WTC11 (cell line): ENCODE results near the gene GLT1D1.

Experiments
- ESRRA ChIP-seq: sonication (generic); formaldehyde crosslinking; IDR thresholded peaks from 2 replicates; pipeline ENCODE4 v1.8.1; 2022; ENCODE audit warnings: mild to moderate bottlenecking, missing genetic modification reagents, borderline replicate concordance
- TF ChIP-seq, protein P1 (sequence below): sonication (generic); formaldehyde crosslinking; IDR thresholded peaks from 2 replicates; pipeline ENCODE4 v1.8.1; 2023; ENCODE audit warnings: mild to moderate bottlenecking, missing genetic modification reagents, moderate library complexity
- TF ChIP-seq, protein P2 (sequence below): sonication (generic); formaldehyde crosslinking; IDR thresholded peaks from 2 replicates; pipeline ENCODE4 v1.8.1; 2022; ENCODE audit warnings: low read depth, mild to moderate bottlenecking, moderate library complexity, missing genetic modification reagents, borderline replicate concordance

DNA sequence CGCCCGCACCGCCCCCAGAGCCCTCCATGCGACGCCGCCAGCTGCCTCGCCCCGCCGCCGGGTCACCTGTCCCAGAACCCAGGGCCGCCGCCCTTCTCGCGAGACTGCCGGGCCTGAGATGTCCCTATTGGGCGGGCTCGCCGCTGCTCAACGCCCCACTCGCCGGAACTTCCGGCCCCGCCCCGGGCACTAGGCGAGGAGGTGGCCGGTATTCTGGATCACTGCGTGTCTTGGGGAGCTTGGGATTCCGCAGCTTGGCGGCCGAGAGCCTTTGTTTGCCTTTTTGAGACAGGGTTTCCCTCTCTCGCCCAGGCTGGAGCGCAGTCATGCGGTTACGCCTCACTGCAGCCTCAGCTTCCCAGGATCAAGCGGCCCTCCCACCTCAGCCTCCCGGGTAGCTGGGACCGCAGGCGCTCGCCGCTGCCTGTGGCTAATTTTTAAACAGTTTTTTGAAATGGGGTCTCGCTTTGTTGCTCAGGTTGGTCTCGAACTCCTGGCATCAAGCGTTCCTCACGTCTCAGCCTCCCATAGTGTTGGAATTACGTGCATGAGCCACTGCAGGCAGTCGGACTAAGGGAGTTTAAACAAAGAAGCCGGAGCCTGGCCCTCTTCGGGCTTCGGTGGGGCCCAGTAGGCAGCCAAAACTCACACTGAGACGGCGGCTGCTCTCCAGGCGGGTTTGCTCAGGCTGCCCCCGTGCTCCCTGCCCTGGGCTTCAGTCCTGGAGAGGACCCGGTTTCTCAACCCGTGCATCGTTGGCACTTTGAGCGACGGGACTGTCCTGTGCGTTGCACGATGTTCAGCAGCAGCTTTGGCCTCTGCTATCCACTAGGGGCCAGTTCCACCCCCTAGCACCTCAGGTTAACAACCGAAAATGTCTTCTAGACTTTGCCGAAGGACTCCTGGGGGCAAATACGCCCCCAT lies 29.1 kb upstream of the GLT1D1 start, which contains the start of gene SLC15A4:
- TF ChIP-seq, protein P1, sequence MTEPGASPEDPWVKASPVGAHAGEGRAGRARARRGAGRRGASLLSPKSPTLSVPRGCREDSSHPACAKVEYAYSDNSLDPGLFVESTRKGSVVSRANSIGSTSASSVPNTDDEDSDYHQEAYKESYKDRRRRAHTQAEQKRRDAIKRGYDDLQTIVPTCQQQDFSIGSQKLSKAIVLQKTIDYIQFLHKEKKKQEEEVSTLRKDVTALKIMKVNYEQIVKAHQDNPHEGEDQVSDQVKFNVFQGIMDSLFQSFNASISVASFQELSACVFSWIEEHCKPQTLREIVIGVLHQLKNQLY (CRISPR knock-in tag), result no peak
- TF ChIP-seq, protein P2, sequence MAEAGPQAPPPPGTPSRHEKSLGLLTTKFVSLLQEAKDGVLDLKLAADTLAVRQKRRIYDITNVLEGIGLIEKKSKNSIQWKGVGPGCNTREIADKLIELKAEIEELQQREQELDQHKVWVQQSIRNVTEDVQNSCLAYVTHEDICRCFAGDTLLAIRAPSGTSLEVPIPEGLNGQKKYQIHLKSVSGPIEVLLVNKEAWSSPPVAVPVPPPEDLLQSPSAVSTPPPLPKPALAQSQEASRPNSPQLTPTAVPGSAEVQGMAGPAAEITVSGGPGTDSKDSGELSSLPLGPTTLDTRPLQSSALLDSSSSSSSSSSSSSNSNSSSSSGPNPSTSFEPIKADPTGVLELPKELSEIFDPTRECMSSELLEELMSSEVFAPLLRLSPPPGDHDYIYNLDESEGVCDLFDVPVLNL (CRISPR knock-in tag), result no peak
- TF ChIP-seq ESRRA (CRISPR knock-in tag), result no peak
